ENCODE results near the gene CTBP1. TPM values are rescaled to one million over a fixed set of nuclear protein-coding genes. Genes with fewer than 3 reads are reported as not detected.

The CTBP1 gene
- total RNA-seq, 2 experiments from 2014 or later: 194 to 211 TPM

DNA sequence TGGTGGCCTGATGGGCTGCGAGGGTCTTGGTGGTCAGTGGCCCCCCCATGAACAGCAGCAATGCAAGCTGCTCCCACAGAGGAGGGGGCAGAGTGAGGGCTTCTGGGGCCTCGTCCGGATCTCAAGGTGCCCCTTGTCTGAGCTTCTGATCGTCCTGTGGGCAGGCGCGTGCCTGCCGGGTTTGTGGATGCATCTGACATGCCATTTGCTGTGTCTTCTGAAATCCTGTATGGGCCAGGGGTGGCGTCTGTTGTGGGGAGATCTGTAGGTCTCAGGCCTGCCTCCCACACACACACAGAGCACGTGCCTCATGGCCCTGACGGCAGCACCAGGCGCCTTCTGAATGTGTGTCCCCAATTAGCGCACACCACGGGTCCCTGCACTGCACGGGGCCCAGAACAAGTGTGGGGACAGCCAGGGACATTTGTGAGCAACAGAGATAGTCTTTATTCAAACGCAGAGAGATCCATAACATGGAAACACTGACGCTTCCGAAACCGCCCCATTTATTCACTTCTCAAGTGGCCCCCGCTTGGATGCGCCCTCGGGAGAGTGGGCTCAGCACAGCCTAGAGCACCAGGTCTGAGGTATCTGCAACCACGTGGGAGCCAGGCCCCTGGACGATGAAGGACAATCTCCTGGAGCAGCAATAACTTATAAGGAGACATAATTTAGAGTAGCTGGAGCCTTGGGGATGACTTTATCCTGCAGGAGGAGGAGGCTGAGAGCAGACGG lies 82.3 kb downstream of the CTBP1 start:
- Mint-ChIP-seq H3K27ac (peak overlapping the region; percentile 87), H3K27me3 (peaks cover 12% of the 10 kb centered on the region), H3K4me3 (peak overlapping the region; percentile 84), H3K4me1 (peaks cover 20% of the 10 kb centered on the region), H3K9me3 (no peaks in the 10 kb centered on the region), H3K36me3 (peaks cover 4% of the 10 kb centered on the region)
- DNase-seq: no peak
- POLR2A ChIA-PET: interaction anchor here (1.0 to 2.9 kb wide), 8 partner anchors 20 to 156 kb away, joined by 3 to 20 read pairs (median 4); partner anchors contain the start of gene MAEA
- ATAC-seq (ENCODE audit: low read depth): no peak

DNA sequence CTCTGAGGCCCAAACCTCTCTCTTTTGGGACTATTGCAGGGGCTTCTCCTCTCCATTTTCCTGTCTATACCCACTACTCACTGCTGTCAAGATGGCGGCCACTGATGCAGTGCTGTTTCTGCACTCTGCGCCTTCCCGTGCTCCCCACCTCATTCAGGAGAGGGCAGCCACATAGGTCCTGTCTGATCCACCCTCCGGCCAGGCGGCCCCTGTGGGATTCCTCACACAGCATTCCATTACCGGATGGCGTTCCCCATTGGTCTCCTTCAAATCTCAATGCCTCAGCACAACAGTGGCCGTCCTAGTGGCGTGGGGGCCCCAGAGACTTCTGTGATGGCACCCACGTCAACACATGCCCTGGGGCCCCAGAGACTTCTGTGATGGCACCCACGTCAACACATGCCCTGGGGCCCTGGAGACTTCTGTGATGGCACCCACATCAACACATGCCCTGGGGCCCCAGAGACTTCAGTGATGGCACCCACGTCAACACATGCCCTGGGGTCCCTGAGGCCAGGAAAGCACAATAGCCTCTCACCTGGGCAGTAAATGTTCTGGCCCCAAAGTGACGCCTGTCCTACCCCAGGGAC lies 83.9 kb downstream of the CTBP1 start:
- Mint-ChIP-seq H3K4me1 (peaks cover 17% of the 10 kb centered on the region), H3K27ac (no peak overlapping the region), H3K36me3 (peaks cover 4% of the 10 kb centered on the region), H3K27me3 (peaks cover 7% of the 10 kb centered on the region), H3K9me3 (no peaks in the 10 kb centered on the region), H3K4me3 (no peak overlapping the region)
- DNase-seq: no peak
- ATAC-seq (ENCODE audit: low read depth): no peak
- POLR2A ChIA-PET: no interaction called here

DNA sequence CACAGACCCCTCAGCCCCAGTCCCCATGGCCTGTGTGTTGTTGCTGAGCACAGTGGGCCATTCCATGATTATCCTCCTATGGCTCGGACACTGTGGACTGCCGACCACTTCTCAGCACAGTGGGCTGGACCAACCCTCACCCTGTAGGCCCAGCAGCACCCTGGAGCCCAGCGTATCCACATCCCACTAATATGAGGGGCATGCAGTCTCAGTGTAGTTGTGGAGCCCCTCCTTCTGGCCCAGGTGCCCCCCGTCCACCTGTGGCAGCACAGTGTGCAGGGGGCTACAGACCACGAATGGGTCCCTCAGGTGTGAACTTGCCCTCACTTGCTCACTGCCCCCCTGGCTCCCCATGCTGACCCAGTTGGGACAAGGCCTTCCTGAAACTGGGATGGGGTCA lies 84.5 kb downstream of the CTBP1 start:
- DNase-seq: no peak
- POLR2A ChIA-PET: interaction anchor here (0.8 to 1.1 kb wide), 2 partner anchors 27 to 125 kb away, joined by 3 read pairs; no protein-coding TSS in a partner anchor
- peaks cover 7% of the 10 kb centered on the region for H3K27me3 Mint-ChIP-seq

DNA sequence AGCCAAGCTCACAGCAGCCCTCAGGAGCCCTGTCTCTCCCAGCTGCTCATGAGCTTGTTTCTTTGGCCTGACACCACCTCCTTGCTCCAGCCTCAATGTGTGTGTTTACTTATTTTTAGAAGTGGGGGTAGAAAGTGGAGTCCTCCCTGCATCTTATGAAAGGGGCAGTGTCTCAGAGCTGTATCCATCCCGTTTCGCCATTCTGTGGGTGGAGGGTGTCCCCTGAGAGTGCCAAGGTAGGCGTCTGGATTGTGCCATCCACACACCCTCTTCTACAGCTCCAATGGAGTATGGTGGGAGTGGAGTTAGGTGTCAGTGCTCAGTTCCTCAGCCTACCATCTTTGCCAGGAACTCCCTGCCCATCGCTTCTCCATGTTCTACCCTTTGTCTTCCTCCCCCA lies 84.9 kb downstream of the CTBP1 start:
- peaks cover 7% of the 10 kb centered on the region for H3K27me3 Mint-ChIP-seq
- POLR2A ChIA-PET: interaction anchor here (0.8 to 1.1 kb wide), 2 partner anchors 27 to 125 kb away, joined by 3 read pairs; no protein-coding TSS in a partner anchor
- ATAC-seq (ENCODE audit: low read depth): no peak
- H3K4me3 Mint-ChIP-seq: no peak overlapping the region
- no peaks in the 10 kb centered on the region for H3K9me3 Mint-ChIP-seq
- peaks cover 16% of the 10 kb centered on the region for H3K4me1 Mint-ChIP-seq
- no peak overlapping the region for H3K27ac Mint-ChIP-seq
- peaks cover 4% of the 10 kb centered on the region for H3K36me3 Mint-ChIP-seq
- no peak for DNase-seq

More for the DNA sequence above, 84.5 kb downstream of the CTBP1 start:
- Mint-ChIP-seq H3K4me1 (peaks cover 17% of the 10 kb centered on the region), H3K9me3 (no peaks in the 10 kb centered on the region), H3K4me3 (no peak overlapping the region), H3K36me3 (peaks cover 4% of the 10 kb centered on the region), H3K27ac (no peak overlapping the region)
- ATAC-seq (ENCODE audit: low read depth): no peak

Other genes starting within 250 kb of the CTBP1 start
- gene FGFRL1, start 237.5 kb downstream of the CTBP1 start, total RNA-seq: 10 to 100 TPM; 15.5 to 19.1 TPM
- 1 to 10 TPM; 7.3 to 8.1 TPM for gene RNF212, start 135.6 kb downstream of the CTBP1 start, total RNA-seq
- 10 to 100 TPM; 18.5 to 18.8 TPM for gene SPON2, start 76.5 kb downstream of the CTBP1 start, total RNA-seq
- 10 to 100 TPM; 73.2 to 82.9 TPM for gene MAEA, start 40.8 kb upstream of the CTBP1 start, total RNA-seq
- gene UVSSA, start 98.1 kb upstream of the CTBP1 start, total RNA-seq: 10 to 100 TPM; 30.0 to 30.9 TPM
- not detected for gene NKX1-1, start 157.3 kb upstream of the CTBP1 start, total RNA-seq